Prostate gland (tissue), 2 donors: ENCODE measurements around the gene CHST15. TPM values are rescaled to one million over a fixed set of nuclear protein-coding genes. Genes with fewer than 3 reads are reported as not detected.

Experiments
- DNase-seq: peaks from one replicate; pipeline ENCODE4 v3.0.0-alpha.2; 2019; ENCODE audit warnings: low spot score
- H3K27ac ChIP-seq, 2 donors: fragments of 200-600 bp; sonication (generic); 2 replicates each; pipeline ENCODE4 v1.5.1; 2017 to 2019
- H3K27me3 ChIP-seq: fragments of 200-600 bp; sonication (generic); replicated peaks from 2 replicates; pipeline ENCODE4 v1.5.1; 2019; ENCODE audit not compliant: insufficient read depth
- H3K36me3 ChIP-seq, 2 donors: fragments of 200-600 bp; sonication (generic); 1 replicate in 1 of 2; 2 replicates in 1 of 2; pipeline versions ENCODE4 v1.5.1 to v1.8.1; 2017 to 2019
- H3K4me1 ChIP-seq: fragments of 200-600 bp; sonication (generic); replicated peaks from 2 replicates; pipeline ENCODE4 v1.5.1; 2019
- H3K4me3 ChIP-seq, 2 donors: fragments of 200-600 bp; sonication (generic); 2 replicates each; pipeline ENCODE4 v1.5.1; 2017 to 2019
- H3K9me3 ChIP-seq: fragments of 200-600 bp; sonication (generic); 2 replicates; pipeline ENCODE4 v1.5.1; 2017
- POLR2A ChIP-seq: fragments of 450-650 bp; IDR thresholded peaks from one replicate; pipeline ENCODE4 v1.6.1; 2016; ENCODE audit warnings: antibody characterized with exemption, mild to moderate bottlenecking
- POLR2AphosphoS5 ChIP-seq: sonication (generic); formaldehyde crosslinking; IDR thresholded peaks from one replicate; pipeline ENCODE4 v1.6.1; 2017; ENCODE audit warnings: antibody characterized with exemption
- WGBS: methylation state at CpG from one replicate; pipeline ENCODE4 v1.1.5; 2018; 5-methylcytosine and 5-hydroxymethylcytosine counted together
- intact Hi-C: fragments of 100-400 bp; cut with DNase I; formaldehyde crosslinking; loops from one replicate; pipeline ENCODE4 v1.14.2; 2022
- total RNA-seq, 2 donors: library from RNA; depleted of rRNA; stranded (reverse); fragments of >200 nt; gene quantifications; one replicate each; pipeline ENCODE4 v1.1.0, GENCODE V29; 2016
- TF ChIP-seq, protein P1 (sequence below), 4 experiments: fragments of 200-600 bp in 2 of 4; fragments of 450-650 bp in 2 of 4; sonication (generic) in 2 of 4; IDR thresholded peaks; 1 replicate in 3 of 4; 2 replicates in 1 of 4; pipeline ENCODE4 v1.5.1; 2016 to 2019; ENCODE audit warnings: antibody characterized with exemption in 4 of 4, mild to moderate bottlenecking in 2 of 4, moderate library complexity in 2 of 4

The CHST15 gene
- total RNA-seq, 2 donors from 2014 or later: 13.9 to 26.0 TPM

GRCh38 chr10:124016804-124017375 is 76.5 kb downstream of the CHST15 start:
- Histone ChIP-seq H3K27ac (no peak overlapping the region), H3K36me3 (peaks cover 0 to 2% of the 10 kb centered on the region in 2 donors), H3K27me3 (no peaks in the 10 kb centered on the region), H3K4me3 (no peak overlapping the region), H3K9me3 (no peaks in the 10 kb centered on the region), H3K4me1 (no peaks in the 10 kb centered on the region)
- TF ChIP-seq, protein P1, sequence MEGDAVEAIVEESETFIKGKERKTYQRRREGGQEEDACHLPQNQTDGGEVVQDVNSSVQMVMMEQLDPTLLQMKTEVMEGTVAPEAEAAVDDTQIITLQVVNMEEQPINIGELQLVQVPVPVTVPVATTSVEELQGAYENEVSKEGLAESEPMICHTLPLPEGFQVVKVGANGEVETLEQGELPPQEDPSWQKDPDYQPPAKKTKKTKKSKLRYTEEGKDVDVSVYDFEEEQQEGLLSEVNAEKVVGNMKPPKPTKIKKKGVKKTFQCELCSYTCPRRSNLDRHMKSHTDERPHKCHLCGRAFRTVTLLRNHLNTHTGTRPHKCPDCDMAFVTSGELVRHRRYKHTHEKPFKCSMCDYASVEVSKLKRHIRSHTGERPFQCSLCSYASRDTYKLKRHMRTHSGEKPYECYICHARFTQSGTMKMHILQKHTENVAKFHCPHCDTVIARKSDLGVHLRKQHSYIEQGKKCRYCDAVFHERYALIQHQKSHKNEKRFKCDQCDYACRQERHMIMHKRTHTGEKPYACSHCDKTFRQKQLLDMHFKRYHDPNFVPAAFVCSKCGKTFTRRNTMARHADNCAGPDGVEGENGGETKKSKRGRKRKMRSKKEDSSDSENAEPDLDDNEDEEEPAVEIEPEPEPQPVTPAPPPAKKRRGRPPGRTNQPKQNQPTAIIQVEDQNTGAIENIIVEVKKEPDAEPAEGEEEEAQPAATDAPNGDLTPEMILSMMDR (IDR thresholded peaks at IDR 0.05): no peak
- TF ChIP-seq POLR2A: no peak
- TF ChIP-seq POLR2AphosphoS5: no peak
- WGBS: 69% methylated on average over 7 of the region's 10 CpGs
- intact Hi-C loops: no loop called here
- no peak for DNase-seq

- DNase-seq: no peak
- TF ChIP-seq, protein P1 (IDR thresholded peaks at IDR 0.05): no peak
- no peak for TF ChIP-seq POLR2A
- no peak for TF ChIP-seq POLR2AphosphoS5
- intact Hi-C loops: no loop called here
- Histone ChIP-seq H3K27me3 (no peaks in the 10 kb centered on the region), H3K4me3 (no peak overlapping the region), H3K9me3 (no peaks in the 10 kb centered on the region), H3K27ac (no peak overlapping the region), H3K4me1 (no peaks in the 10 kb centered on the region), H3K36me3 (peaks cover 0 to 2% of the 10 kb centered on the region in 2 donors)
- 84% methylated on average over 9 of the region's 9 CpGs for WGBS
Measured at GRCh38 chr10:124015991-124016390, 77.4 kb downstream of the CHST15 start.

- H3K4me3 ChIP-seq: no peak overlapping the region
- no peaks in the 10 kb centered on the region for H3K4me1 ChIP-seq
- H3K27ac ChIP-seq: no peak overlapping the region
- H3K27me3 ChIP-seq: no peaks in the 10 kb centered on the region
- TF ChIP-seq, protein P1 (IDR thresholded peaks at IDR 0.05): no peak
- TF ChIP-seq POLR2A: no peak
- no peak for TF ChIP-seq POLR2AphosphoS5
- 86% methylated on average over 22 of the region's 22 CpGs for WGBS
- no peaks in the 10 kb centered on the region for H3K9me3 ChIP-seq
- intact Hi-C loops: no loop called here
- no peak for DNase-seq
- no peaks in the 10 kb centered on the region for H3K36me3 ChIP-seq
Measured at GRCh38 chr10:124014416-124015154, 78.8 kb downstream of the CHST15 start.

- Histone ChIP-seq H3K27ac (no peak overlapping the region), H3K36me3 (no peaks in the 10 kb centered on the region), H3K27me3 (no peaks in the 10 kb centered on the region), H3K4me3 (no peak overlapping the region), H3K4me1 (no peaks in the 10 kb centered on the region), H3K9me3 (no peaks in the 10 kb centered on the region)
- intact Hi-C loops: no loop called here
- DNase-seq: no peak
- WGBS: 92% methylated on average over 1 of the region's 1 CpG
- TF ChIP-seq POLR2AphosphoS5 (no peak), POLR2A (no peak)
- TF ChIP-seq, protein P1 (IDR thresholded peaks at IDR 0.05): no peak
Measured at GRCh38 chr10:124013916-124014315, 79.5 kb downstream of the CHST15 start.

GRCh38 chr10:124012991-124013390 is 80.4 kb downstream of the CHST15 start:
- no peaks in the 10 kb centered on the region for H3K27me3 ChIP-seq
- DNase-seq: no peak
- no peaks in the 10 kb centered on the region for H3K4me1 ChIP-seq
- H3K4me3 ChIP-seq: no peak overlapping the region
- H3K9me3 ChIP-seq: no peaks in the 10 kb centered on the region
- H3K36me3 ChIP-seq: no peaks in the 10 kb centered on the region
- intact Hi-C loops: no loop called here
- no peak overlapping the region for H3K27ac ChIP-seq
- WGBS: 85% methylated on average over 7 of the region's 7 CpGs
- no peak for TF ChIP-seq POLR2AphosphoS5
